ENCODE data around the gene ANXA8. TPM values are rescaled to one million over a fixed set of nuclear protein-coding genes. Genes with fewer than 3 reads are reported as not detected.
"Not testable (repeated sequence)": the region's sequence is repeated elsewhere in the genome, so short reads cannot be mapped to it uniquely, and the experiment has no call there.

The ANXA8 gene, protein sequence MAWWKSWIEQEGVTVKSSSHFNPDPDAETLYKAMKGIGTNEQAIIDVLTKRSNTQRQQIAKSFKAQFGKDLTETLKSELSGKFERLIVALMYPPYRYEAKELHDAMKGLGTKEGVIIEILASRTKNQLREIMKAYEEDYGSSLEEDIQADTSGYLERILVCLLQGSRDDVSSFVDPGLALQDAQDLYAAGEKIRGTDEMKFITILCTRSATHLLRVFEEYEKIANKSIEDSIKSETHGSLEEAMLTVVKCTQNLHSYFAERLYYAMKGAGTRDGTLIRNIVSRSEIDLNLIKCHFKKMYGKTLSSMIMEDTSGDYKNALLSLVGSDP
- not detected for total RNA-seq

- not testable (repeated sequence) for FAIRE-seq; DNase-seq (ENCODE audit: low spot score in 2 of 2)
Observed at GRCh38 chr10:47483923-47484322, at the start of gene ANXA8. ANXA8 (minus strand) TSS chr10:47484115; CDS start chr10:47483933, 182 bp downstream.

DNA sequence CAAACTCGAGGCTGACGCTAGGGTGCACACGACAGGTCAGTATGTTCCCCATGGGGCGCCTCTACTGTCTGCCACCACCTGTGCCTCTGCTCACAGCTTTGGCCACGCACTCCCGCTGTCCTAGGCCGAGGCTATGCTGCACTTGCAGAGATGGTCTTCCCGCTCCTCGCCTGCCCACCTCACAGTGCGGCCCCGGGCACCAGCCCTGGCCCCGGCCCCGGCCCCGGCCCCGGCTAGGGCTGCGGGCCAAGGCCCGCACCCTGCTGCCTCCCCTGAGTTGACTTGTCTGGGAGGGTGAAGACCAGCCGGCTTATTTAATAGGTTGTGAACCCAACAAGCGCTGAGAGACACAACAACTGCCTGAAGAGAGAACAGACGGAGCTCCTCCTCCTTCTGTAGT lies 39.6 kb upstream of the ANXA8 start, which contains the start of gene AGAP9:
Gene AGAP9 (minus strand): TSS at position 164 of the 400 bp plus-strand sequence. CDS start 112 bp downstream, at position 52.
- not testable (repeated sequence) for DNase-seq (ENCODE audit: low spot score in 2 of 2); FAIRE-seq

DNA sequence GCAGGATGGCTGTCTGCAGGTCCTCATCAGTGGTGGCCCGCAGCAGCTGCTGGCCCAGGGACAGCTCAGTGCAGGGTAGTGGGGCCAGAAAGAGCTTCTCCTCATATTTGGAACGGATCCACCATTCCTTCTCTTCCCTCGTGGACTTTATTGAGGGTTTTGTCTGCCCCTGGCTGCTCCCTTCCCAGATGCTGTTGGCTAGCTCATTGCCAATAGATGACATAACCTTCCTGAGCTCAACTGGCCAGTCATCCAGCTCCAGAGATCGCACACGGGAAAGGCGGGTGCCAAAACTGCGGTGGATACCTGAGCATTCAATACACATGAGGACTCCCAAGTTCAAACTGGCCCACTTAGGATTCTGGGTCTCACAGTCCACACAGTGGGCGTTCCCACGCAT lies 18.4 kb upstream of the ANXA8 start:
- not testable (repeated sequence) for FAIRE-seq

GRCh38 chr10:47494226-47494625 lies 10.3 kb upstream of the ANXA8 start:
- not testable (repeated sequence) for DNase-seq (ENCODE audit: low spot score in 2 of 2); FAIRE-seq

More for the DNA sequence above, 18.4 kb upstream of the ANXA8 start:
- not testable (repeated sequence) for DNase-seq (ENCODE audit: low spot score in 2 of 2)

- not testable (repeated sequence) for FAIRE-seq; DNase-seq (ENCODE audit: low spot score in 2 of 2)
Observed at GRCh38 chr10:47491600-47491999, 7.7 kb upstream of the ANXA8 start, which contains the start of gene FAM25G. FAM25G (minus strand) TSS chr10:47491700; CDS start chr10:47491674, 26 bp downstream.

- FAIRE-seq; DNase-seq (ENCODE audit: low spot score in 2 of 2): not testable (repeated sequence)
Observed at GRCh38 chr10:47489630-47490029, 5.7 kb upstream of the ANXA8 start.

- not testable (repeated sequence) for DNase-seq (ENCODE audit: low spot score in 2 of 2); FAIRE-seq
Observed at GRCh38 chr10:47485943-47486342, 2.0 kb upstream of the ANXA8 start.

DNA sequence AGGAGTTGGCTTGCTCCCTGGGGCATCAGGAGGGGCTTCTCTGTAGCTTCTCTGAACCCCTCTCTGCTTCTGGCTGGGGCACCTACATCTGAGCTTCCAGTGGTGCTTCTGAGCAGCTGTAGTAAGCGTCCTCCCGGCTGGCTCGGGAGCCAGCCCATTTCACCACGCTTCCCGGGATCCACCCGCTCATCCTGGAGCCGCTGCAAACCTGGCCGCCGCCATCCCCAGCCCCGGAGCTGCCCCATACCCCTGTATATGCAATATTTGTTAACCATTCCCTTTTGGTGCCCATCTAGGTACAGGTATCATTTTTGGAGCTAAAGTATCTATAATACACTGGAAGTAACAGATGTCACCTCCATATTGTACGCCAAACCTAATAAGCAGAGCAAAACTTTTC lies 871 bp upstream of the ANXA8 start:
- DNase-seq (ENCODE audit: low spot score in 2 of 2); FAIRE-seq: not testable (repeated sequence)

- not testable (repeated sequence) for FAIRE-seq; DNase-seq (ENCODE audit: low spot score in 2 of 2)
Observed at GRCh38 chr10:47482367-47482766, 1.5 kb downstream of the ANXA8 start.

GRCh38 chr10:47481768-47482181 lies 2.1 kb downstream of the ANXA8 start:
- DNase-seq (ENCODE audit: low spot score in 2 of 2); FAIRE-seq: not testable (repeated sequence)

DNA sequence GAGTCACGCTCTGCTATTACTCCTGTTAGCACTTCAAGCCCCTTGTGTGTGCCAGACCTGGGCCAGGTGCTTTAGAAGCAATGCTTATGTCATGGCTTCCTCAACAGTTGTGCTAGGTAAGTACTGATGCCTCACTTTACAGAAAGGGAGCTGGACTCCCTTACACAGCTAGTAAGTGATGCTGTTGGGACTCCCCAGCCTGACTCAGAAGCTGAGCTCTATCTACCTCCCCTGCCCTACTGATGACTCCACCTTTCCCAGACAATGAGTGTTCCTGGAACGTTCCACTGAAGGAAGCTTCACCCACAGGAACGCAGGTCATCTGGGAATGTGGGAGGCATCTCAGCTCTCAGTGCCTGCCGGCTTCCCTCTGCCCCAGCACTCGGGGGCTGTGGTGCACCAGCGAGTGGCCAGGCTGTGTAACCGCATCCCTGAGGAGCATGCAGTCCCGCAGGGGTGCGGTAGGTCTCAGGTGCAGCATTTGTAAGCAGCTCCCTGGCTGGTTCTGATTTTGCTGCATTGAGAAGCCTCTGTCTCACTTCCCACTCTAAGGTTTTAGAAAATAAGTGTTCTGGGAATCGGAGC lies 2.6 kb downstream of the ANXA8 start:
- DNase-seq (ENCODE audit: low spot score in 2 of 2); FAIRE-seq: not testable (repeated sequence)

DNA sequence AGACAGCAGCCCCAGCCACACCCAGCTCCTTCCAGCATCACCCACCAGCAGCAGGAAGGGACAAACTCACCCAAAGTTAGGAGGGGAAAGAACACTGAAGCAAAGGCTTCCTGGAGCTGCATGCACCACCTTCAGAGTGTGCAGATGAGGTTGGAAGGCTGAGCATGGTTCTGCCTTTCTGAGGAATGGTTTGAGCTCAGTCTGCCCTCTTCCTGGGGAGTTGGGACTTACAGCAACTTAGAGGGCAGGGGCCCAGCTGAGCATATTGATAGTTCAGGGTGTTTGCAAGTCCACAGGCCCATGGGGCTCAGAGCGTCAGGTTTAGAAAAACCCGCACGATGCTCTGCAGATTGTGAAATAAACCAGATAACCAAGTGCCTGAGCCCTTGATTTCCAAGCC lies 3.8 kb downstream of the ANXA8 start:
- not testable (repeated sequence) for FAIRE-seq; DNase-seq (ENCODE audit: low spot score in 2 of 2)

GRCh38 chr10:47478114-47478513 lies 5.8 kb downstream of the ANXA8 start:
- FAIRE-seq; DNase-seq (ENCODE audit: low spot score in 2 of 2): not testable (repeated sequence)

- FAIRE-seq; DNase-seq (ENCODE audit: low spot score in 2 of 2): not testable (repeated sequence)
Observed at GRCh38 chr10:47477078-47477477, 6.8 kb downstream of the ANXA8 start.

- not testable (repeated sequence) for FAIRE-seq; DNase-seq (ENCODE audit: low spot score in 2 of 2)
Observed at GRCh38 chr10:47475101-47475500, 8.8 kb downstream of the ANXA8 start.

GRCh38 chr10:47473516-47473915 lies 10.4 kb downstream of the ANXA8 start:
- not testable (repeated sequence) for FAIRE-seq; DNase-seq (ENCODE audit: low spot score in 2 of 2)

DNA sequence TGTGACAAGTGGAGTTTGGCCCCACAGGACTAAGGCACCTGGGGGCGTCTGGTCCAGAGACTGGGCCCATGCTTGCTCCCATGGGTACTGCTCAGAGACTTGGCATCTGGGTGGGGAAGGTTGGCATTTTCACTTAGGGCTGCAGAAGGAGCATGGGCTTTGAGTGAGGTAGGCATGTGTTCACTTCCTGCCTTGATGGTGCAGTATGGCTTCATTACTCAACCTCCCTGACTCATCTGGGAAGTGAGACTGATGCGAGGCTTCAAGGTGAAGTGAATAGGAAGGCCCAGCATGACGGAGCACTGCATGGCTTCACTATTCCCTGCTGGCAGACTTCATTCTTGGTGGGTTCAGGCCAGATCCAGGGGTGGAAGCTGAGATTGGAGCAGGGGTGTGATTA lies 11.3 kb downstream of the ANXA8 start:
- FAIRE-seq; DNase-seq (ENCODE audit: low spot score in 2 of 2): not testable (repeated sequence)

DNA sequence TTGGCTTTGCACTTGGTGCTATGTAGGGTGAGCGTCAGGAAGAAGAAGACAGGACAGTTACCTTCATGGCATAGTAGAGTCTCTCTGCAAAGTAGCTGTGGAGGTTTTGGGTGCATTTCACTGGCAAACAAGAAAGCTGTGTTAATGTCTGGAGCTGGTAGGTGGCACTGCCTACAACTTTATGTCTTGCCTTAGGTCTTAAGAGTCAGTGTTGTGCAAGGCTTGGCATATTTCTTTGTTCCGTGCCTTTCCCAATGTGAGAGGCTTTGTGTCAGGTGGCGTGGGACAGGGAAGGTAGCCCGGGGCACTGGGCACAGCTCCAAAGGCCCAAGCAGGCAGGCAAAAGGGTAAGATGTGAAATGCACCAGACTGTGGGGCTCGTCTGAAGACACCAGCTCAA lies 11.8 kb downstream of the ANXA8 start:
- FAIRE-seq; DNase-seq (ENCODE audit: low spot score in 2 of 2): not testable (repeated sequence)

DNA sequence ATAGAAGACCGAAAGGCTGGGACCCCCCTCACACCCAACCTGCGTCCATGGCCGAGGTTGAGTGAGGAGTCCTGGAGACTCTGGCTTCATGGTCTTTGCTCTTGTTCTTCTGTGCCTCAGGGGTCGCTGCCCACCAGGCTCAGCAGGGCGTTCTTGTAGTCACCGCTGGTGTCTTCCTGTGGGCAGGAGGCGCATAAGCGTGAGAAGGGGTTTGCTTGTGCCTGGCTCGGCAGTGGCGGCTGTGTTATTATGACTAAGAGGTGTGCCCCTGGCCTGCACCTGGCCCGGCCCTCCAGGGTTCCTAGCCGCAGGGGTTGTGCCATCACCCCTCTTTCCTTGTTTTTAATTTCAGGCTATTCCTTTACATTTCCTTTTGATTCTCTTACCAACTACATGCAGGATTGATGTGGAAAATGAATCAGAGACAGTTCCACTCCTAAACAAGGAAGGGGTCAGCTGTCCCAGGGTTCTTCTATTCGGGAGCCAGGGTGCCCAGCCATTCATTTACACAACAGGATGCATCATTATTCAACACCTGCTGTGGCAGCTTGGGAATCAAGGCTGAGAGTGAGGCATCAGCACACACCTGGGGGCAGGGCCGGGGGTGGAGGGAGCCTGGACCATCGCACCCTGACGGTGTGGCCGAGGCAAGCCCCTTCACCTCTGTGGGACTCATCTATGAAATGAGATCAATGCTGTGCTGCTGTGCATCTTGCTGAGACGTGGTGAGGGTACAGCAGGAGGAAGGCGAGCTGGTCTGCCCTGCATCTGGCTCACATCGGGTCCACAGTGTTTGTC lies 15.0 kb downstream of the ANXA8 start:
- FAIRE-seq; DNase-seq (ENCODE audit: low spot score in 2 of 2): not testable (repeated sequence)

GRCh38 chr10:47467957-47468356 lies 16.0 kb downstream of the ANXA8 start:
- FAIRE-seq; DNase-seq (ENCODE audit: low spot score in 2 of 2): not testable (repeated sequence)

Measured in frontal cortex (tissue), 4 donors.